Measurements from ENCODE around the gene PCDHA11.
"Not testable (repeated sequence)": the region's sequence is repeated elsewhere in the genome, so short reads cannot be mapped to it uniquely, and the experiment has no call there.

PCDHA11 gene

DNA sequence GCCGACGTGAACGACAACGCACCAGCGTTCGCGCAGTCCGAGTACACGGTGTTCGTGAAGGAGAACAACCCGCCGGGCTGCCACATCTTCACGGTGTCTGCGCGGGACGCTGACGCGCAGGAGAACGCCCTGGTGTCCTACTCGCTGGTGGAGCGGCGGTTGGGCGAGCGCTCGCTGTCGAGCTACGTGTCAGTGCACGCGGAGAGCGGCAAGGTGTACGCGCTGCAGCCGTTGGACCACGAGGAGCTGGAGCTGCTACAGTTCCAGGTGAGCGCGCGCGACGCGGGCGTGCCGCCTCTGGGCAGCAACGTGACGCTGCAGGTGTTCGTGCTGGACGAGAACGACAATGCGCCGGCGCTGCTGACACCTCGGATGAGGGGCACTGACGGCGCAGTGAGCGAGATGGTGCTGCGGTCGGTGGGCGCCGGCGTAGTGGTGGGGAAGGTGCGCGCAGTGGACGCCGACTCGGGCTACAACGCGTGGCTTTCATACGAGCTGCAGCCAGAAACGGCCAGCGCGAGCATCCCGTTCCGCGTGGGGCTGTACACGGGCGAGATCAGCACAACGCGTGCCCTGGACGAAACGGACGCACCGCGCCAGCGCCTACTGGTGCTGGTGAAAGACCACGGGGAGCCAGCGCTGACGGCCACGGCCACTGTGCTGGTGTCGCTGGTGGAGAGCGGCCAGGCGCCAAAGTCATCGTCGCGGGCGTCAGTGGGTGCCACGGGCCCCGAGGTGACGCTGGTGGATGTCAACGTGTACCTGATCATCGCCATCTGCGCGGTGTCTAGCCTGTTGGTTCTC is 18.7 kb upstream of the PCDHA11 start:
- not testable (repeated sequence) for DNase-seq

DNA sequence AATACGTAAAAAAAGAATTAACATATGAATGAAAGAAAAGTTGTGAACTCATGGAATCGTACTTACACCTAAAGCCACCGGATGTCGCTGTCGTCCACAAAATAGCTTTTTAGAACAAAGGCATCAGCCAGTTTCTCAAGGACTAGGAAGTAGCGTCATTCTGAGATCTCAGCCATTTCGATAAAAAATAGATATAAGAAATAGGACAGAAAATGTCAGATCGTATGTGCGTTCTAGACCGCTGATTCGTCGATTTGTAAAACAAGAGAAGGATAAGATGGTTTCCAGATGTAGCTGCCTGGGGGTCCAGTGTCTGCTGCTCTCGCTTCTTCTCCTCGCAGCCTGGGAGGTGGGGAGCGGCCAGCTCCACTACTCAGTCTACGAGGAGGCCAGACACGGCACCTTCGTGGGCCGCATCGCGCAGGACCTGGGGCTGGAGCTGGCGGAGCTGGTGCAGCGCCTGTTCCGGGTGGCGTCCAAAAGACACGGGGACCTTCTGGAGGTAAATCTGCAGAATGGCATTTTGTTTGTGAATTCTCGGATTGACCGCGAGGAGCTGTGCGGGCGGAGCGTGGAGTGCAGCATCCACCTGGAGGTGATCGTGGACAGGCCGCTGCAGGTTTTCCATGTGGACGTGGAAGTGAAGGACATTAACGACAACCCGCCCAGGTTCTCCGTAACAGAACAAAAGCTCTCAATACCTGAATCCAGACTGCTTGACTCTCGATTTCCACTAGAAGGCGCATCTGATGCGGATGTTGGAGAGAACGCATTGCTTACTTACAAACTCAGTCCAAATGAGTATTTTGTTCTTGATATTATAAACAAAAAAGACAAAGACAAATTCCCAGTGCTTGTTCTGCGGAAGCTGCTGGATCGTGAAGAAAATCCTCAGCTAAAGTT is 12.7 kb upstream of the PCDHA11 start, which contains the start of gene PCDHA10:
Gene PCDHA10 (plus strand): TSS at position 126 of the 903 bp plus-strand sequence. CDS start 152 bp downstream, at position 278.
- no peak for DNase-seq

DNA sequence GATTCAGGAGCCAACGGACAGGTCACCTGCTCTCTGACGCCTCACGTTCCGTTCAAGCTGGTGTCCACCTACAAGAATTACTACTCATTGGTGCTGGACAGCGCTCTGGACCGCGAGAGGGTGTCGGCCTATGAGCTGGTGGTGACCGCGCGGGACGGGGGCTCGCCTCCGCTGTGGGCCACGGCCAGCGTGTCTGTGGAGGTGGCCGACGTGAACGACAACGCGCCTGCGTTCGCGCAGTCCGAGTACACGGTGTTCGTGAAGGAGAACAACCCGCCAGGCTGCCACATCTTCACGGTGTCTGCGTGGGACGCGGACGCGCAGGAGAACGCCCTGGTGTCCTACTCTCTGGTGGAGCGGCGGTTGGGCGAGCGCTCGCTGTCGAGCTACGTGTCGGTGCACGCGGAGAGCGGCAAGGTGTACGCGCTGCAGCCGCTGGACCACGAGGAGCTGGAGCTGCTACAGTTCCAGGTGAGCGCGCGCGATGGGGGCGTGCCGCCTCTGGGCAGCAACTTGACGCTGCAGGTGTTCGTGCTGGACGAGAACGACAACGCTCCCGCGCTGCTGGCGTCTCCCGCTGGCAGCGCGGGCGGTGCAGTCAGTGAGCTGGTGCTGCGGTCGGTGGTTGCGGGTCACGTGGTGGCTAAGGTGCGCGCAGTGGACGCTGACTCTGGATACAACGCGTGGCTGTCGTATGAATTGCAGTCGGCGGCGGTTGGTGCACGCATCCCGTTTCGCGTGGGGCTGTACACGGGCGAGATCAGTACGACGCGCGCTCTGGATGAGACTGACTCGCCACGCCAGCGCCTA is 11.4 kb upstream of the PCDHA11 start:
- DNase-seq: no peak

DNA sequence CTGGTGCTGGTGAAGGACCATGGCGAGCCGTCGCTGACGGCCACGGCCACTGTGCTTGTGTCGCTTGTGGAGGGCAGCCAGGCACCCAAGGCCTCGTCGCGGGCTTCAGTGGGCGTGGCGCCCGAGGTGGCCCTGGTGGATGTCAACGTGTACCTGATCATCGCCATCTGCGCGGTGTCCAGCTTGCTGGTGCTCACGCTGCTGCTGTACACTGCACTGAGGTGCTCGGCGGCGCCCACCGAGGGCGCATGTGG is 10.8 kb upstream of the PCDHA11 start:
- no peak for DNase-seq

DNA sequence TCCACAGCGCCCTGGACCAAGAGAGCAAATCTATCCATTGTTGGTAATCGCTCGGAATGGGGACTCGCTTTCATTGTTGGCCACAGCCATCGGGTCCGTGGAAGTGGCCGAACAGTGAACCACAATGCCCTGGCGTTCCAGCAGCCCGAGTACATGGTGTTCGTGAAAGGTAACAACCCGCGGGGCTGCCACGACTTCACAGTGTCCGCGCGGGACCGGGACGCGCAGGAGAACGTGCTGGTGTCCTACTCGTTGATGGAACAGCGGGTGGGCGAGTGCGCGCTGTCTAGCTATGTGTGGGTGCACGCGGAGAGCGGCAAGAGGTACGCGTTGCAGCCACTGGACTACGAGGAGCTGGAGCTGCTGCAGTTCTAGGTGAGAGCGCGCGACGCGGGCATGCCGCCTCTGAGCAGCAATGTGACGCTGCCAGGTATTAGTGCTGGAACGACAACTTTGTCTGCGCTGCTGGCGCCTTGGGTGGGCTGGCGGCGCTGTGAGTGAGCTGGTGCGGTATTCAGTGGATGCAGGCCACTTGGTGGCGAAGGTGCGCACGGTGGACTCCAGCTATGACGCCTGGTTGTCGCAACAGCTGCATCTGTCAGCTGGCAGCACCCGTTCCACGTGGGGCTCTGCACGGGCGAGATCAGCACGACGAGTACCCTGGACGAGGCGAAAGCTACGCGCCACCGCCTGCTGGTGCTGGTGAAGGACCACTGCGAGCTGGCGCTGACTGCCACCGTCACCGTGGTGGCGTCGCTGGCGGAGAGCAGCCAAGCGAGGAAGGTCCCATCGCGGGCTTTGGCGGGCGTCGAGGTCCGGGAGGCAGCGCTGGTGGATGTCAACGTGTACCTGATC is 6.1 kb upstream of the PCDHA11 start:
- DNase-seq: no peak

DNA sequence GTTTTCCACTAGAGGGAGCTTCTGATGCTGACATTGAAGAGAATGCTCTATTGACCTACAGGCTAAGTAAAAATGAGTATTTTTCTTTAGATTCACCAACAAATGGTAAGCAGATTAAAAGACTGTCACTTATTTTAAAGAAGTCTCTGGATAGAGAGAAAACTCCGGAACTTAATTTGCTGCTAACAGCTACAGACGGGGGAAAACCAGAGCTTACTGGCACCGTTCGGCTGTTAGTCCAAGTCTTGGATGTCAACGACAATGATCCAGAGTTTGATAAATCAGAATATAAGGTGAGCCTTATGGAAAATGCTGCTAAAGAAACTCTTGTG is 764 bp downstream of the PCDHA11 start:
- DNase-seq: peak in 1 of 2 donors; percentile 0

DNA sequence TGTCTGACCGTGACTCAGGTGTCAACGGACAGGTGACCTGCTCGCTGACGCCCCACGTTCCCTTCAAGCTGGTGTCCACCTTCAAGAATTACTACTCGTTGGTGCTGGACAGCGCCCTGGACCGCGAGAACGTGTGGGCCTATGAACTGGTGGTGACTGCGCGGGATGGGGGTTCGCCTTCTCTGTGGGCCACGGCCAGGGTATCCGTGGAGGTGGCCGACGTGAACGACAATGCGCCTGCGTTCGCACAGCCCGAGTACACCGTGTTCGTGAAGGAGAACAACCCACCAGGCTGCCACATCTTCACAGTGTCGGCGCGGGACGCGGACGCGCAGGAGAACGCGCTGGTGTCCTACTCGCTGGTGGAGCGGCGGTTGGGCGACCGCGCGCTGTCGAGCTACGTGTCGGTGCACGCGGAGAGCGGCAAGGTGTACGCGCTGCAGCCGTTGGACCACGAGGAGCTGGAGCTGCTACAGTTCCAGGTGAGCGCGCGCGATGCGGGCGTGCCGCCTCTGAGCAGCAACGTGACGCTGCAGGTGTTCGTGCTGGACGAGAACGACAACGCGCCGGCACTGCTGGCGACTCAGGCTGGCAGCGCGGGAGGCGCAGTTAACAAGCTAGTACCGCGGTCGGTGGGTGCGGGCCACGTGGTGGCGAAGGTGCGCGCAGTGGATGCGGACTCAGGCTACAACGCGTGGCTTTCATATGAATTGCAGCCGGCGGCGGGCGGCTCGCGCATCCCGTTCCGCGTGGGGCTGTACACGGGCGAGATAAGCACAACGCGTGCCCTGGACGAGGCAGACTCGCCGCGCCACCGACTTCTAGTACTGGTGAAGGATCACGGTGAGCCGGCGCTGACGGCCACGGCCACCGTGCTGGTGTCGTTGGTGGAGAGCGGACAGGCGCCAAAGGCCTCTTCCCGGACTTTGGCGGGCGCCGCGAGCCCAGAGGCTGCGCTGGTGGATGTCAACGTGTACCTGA is 1.8 kb downstream of the PCDHA11 start:
- no peak for DNase-seq

DNA sequence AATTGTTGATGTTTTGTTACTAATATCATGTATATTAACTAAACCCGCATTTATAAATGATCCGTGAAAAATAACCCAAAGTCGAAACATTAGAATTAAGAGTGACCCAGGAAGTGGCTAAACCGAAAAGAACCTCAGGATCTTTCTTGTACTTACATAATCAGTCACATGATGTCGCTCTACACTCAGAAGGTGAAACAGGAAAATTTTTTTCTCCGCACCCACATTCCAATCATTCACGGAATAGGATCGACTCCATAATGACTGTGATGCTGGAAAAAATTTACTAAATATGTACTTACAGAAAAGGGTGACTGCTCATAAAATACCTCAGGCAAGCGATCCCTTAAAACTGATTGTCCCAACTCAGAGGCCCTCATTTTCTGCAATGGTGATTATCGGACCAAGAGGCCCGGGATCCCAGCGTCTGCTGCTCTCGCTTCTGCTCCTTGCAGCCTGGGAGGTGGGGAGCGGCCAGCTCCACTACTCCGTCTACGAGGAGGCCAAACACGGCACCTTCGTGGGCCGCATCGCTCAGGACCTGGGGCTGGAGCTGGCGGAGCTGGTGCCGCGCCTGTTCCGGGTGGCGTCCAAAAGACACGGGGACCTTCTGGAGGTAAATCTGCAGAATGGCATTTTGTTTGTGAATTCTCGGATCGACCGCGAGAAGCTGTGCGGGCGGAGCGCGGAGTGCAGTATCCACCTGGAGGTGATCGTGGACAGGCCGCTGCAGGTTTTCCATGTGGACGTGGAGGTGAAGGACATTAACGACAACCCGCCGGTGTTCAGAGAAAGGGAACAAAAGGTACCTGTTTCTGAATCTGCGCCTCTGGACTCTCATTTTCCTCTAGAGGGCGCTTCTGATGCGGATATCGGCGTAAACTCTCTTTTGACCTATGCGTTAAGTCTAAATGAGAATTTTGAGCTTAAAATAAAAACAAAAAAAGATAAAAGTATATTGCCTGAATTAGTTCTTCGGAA is 6.6 kb downstream of the PCDHA11 start, which contains the start of gene PCDHA12:
Gene PCDHA12 (plus strand): TSS at position 224 of the 981 bp plus-strand sequence. CDS start 165 bp downstream, at position 389.
- no peak for DNase-seq

DNA sequence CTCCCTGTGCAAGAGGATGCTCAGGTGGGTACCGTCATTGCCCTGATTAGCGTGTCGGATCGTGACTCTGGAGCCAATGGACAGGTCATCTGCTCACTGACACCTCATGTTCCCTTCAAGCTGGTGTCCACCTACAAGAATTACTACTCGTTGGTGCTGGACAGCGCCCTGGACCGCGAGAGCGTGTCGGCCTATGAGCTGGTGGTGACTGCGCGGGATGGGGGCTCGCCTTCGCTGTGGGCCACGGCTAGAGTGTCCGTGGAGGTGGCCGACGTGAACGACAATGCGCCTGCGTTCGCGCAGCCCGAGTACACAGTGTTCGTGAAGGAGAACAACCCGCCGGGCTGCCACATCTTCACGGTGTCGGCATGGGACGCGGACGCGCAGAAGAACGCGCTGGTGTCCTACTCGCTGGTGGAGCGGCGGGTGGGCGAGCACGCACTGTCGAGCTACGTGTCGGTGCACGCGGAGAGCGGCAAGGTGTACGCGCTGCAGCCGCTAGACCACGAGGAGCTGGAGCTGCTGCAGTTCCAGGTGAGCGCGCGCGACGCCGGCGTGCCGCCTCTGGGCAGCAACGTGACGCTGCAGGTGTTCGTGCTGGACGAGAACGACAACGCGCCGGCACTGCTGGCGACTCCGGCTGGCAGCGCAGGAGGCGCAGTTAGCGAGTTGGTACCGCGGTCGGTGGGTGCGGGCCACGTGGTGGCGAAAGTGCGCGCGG is 7.9 kb downstream of the PCDHA11 start:
- not testable (repeated sequence) for DNase-seq

DNA sequence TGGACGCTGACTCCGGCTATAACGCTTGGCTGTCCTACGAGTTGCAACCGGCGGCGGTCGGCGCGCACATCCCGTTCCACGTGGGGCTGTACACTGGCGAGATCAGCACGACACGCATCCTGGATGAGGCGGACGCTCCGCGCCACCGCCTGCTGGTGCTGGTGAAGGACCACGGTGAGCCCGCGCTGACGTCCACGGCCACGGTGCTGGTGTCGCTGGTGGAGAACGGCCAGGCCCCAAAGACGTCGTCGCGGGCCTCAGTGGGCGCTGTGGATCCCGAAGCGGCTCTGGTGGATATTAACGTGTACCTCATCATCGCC is 8.5 kb downstream of the PCDHA11 start:
- no peak for DNase-seq

DNA sequence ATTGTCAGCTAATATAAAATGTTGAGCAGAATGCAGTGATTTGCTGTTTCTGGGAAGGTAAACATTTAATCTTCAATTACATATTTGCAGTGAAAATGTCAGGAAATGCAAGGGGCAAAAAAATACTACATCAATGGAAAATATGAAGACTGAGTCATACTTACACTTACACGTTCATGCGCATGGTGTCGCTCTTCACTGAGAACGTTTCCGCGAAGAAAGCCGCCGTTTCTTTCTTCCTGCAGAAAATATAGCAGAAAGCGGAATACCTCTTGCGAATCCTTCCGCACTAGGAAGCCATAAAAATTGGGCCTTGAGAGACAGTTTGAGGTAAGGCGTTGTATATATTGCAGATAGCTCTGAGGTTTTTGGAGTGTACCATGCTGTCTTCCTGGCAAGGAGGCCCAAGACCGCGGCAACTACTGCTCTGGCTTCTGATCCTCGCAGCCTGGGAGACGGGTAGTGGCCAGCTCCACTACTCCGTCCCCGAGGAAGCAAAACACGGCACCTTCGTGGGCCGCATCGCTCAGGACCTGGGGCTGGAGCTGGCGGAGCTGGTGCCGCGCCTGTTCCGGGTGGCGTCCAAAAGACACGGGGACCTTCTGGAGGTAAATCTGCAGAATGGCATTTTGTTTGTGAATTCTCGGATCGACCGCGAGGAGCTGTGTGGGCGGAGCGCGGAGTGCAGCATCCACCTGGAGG is 13.3 kb downstream of the PCDHA11 start, which contains the start of gene PCDHA13:
Gene PCDHA13 (plus strand): TSS at position 236 of the 702 bp plus-strand sequence. CDS start 145 bp downstream, at position 381.
- DNase-seq: no peak

DNA sequence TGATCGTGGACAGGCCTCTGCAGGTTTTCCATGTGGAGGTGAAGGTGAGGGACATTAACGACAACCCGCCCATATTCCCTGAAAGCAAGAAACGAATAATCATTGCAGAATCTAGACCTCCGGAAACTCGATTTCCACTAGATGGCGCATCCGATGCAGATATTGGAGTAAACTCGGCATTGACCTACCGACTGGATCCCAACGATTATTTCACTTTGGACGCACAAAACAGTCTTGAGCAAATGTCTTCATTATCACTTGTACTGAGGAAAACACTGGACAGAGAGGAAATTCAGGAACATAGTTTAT is 13.8 kb downstream of the PCDHA11 start:
- no peak for DNase-seq

DNA sequence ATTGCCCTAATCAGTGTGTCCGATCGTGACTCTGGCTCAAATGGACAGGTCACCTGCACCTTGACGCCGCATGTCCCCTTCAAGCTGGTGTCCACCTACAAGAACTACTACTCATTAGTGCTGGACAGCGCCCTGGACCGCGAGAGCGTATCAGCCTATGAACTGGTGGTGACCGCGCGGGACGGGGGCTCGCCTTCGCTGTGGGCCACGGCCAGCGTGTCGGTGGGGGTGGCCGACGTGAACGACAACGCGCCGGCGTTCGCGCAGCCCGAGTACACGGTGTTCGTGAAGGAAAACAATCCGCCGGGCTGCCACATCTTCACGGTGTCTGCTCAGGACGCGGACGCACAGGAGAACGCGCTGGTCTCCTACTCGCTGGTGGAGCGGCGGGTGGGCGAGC is 14.6 kb downstream of the PCDHA11 start:
- no peak for DNase-seq

DNA sequence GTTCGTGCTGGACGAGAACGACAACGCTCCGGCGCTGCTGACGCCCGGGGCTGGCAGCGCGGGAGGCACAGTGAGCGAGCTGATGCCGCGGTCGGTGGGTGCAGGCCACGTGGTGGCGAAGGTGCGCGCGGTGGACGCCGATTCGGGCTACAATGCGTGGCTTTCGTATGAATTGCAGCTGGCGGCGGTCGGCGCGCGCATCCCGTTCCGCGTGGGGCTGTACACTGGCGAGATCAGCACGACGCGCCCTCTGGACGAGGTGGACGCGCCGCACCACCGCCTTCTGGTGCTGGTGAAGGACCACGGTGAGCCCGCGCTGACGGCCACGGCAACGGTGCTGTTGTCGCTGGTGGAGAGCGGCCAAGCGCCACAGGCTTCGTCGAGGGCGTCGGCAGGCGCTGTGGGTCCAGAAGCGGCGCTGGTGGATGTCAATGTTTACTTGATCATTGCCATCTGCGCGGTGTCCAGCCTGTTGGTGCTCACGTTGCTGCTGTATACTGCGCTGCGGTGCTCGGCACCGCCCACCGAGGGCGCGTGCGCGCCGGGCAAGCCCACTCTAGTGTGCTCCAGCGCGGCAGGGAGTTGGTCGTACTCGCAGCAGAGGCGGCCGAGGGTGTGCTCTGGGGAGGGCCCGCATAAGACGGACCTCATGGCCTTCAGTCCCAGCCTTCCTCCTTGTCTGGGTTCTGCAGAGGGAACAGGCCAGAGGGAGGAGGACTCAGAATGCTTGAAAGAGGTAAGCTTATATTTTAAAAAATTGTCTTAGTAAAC is 15.4 kb downstream of the PCDHA11 start:
- DNase-seq: no peak

DNA sequence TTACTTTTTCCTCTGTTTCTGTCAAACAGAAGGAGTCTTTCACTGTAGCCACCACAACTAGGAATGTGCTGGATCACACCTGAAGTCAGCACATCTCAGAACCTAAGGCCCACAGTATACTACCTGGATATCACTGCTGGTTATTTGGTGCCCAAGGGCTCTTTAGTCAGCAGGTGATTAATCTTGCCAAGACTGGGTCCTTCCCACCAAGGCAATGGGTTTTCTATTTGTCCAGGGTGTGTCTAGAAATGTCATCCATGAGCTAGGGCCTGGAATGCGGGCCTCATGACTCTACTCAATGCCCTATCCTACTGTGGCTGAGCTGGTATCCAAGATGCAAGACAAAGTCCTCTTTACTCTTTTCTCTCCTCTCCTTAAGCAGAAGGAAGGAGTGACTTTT is 47.6 kb downstream of the PCDHA11 start:
- DNase-seq: no peak

Data from inflammatory macrophage treated with lipopolysaccharide for 1 hour (primary cell).